ENCODE measurements around the gene MYCBPAP.

GRCh38 chr17:50568659-50569058, 60.4 kb downstream of the MYCBPAP start:
- TF ChIP-seq, protein P1, sequence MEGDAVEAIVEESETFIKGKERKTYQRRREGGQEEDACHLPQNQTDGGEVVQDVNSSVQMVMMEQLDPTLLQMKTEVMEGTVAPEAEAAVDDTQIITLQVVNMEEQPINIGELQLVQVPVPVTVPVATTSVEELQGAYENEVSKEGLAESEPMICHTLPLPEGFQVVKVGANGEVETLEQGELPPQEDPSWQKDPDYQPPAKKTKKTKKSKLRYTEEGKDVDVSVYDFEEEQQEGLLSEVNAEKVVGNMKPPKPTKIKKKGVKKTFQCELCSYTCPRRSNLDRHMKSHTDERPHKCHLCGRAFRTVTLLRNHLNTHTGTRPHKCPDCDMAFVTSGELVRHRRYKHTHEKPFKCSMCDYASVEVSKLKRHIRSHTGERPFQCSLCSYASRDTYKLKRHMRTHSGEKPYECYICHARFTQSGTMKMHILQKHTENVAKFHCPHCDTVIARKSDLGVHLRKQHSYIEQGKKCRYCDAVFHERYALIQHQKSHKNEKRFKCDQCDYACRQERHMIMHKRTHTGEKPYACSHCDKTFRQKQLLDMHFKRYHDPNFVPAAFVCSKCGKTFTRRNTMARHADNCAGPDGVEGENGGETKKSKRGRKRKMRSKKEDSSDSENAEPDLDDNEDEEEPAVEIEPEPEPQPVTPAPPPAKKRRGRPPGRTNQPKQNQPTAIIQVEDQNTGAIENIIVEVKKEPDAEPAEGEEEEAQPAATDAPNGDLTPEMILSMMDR (IDR thresholded peaks at IDR 0.05; ENCODE audit: low read depth, low read length): no peak
- TF ChIP-seq EZH2phosphoT487 (IDR thresholded peaks at IDR 0.05; ENCODE audit: low read depth): no peak
